Panc1 (cell line): ENCODE measurements around the gene MAP4K2. TPM values are rescaled to one million over a fixed set of nuclear protein-coding genes. Genes with fewer than 3 reads are reported as not detected.

ENCODE experiments used
- ATAC-seq: fragments of 200-7000 bp; cut with Tn5 transposase; 2 replicates; pipeline ENCODE4 v1.9.1; 2020; ENCODE audit warnings: mild to moderate bottlenecking, moderate library complexity
- BruUV-seq: library from RNA; stranded (reverse); fragments of 400-500 nt; replicated peaks from 2 replicates; lab custom pipeline; 2021; lab: Mats Ljungman, UMichigan
- CTCF ChIA-PET: fragments of 300-600 bp; sonication (Branson Sonifier 250); formaldehyde crosslinking; loops from one replicate; lab custom pipeline; 2022; ENCODE audit warnings: antibody characterized with exemption; lab: Charles Lee
- POLR2A ChIA-PET: fragments of 300-600 bp; sonication (Branson Sonifier 250); formaldehyde crosslinking; loops from one replicate; lab custom pipeline; 2022; ENCODE audit warnings: antibody characterized with exemption; lab: Charles Lee
- DNase-seq: peaks from one replicate; pipeline ENCODE4 v3.0.0-alpha.2; 2010; ENCODE audit warnings: low read depth, low spot score
- H3K27ac ChIP-seq: 2 replicates; pipeline ENCODE4 v1.5.1; 2011; ENCODE audit warnings: mild to moderate bottlenecking, low read length, inconsistent platforms
- H3K27me3 ChIP-seq: fragments of 200-500 bp; sonication (Bioruptor generic); 2 replicates; pipeline ENCODE4 v1.6.0; 2014; ENCODE audit warnings: low read length, inconsistent platforms; ENCODE audit not compliant: control insufficient read depth, insufficient read depth
- H3K36me3 ChIP-seq: fragments of 200-500 bp; sonication (Bioruptor generic); 2 replicates; pipeline ENCODE4 v1.5.1; 2014; ENCODE audit warnings: inconsistent platforms, mild to moderate bottlenecking, low read length, moderate library complexity; ENCODE audit not compliant: control insufficient read depth, insufficient read depth
- H3K4me1 ChIP-seq: 2 replicates; pipeline ENCODE4 v1.5.1; 2011; ENCODE audit warnings: inconsistent platforms, mild to moderate bottlenecking, low read length, moderate library complexity; ENCODE audit not compliant: control insufficient read depth, insufficient read depth
- H3K4me3 ChIP-seq, 2 experiments: 2 replicates each; pipeline ENCODE4 v1.5.1; 2011 to 2012; ENCODE audit warnings: low read depth in 2 of 2, low read length in 2 of 2, mild to moderate bottlenecking in 2 of 2, inconsistent platforms in 1 of 2, moderate library complexity in 1 of 2
- H3K9me3 ChIP-seq: fragments of 200-500 bp; sonication (Bioruptor generic); 2 replicates; pipeline ENCODE4 v1.5.1; 2014; ENCODE audit warnings: low read depth, mild to moderate bottlenecking, inconsistent platforms, low read length, moderate library complexity; ENCODE audit not compliant: control insufficient read depth, insufficient read depth
- POLR2AphosphoS5 ChIP-seq: IDR thresholded peaks from 2 replicates; pipeline ENCODE4 v1.6.1; 2012; ENCODE audit warnings: mild to moderate bottlenecking, low read depth, low read length, moderate library complexity
- SIN3A ChIP-seq: IDR thresholded peaks from 2 replicates; pipeline ENCODE4 v1.6.1; 2012; ENCODE audit warnings: low read depth, mild to moderate bottlenecking, low read length, moderate library complexity, borderline replicate concordance; ENCODE audit not compliant: insufficient read depth
- TCF7L2 ChIP-seq: IDR thresholded peaks from 2 replicates; pipeline ENCODE4 v1.6.1; 2011; ENCODE audit warnings: mild to moderate bottlenecking, low read depth, low read length, inconsistent platforms
- in situ Hi-C: cut with HindIII; loops from 2 replicates; pipeline ENCODE4 v1.10.0; 2016; ENCODE audit warnings: low sequenced_read_pairs, low pct_unique_long_range_greater_than_20kb
- intact Hi-C: fragments of 100-400 bp; cut with micrococcal nuclease; formaldehyde crosslinking; loops from one replicate; pipeline ENCODE4 v1.10.0; 2022; ENCODE audit not compliant: unreplicated experiment
- total RNA-seq: library from RNA; stranded (reverse); gene quantifications from one replicate; pipeline ENCODE4 v1.2.1, GENCODE V29; 2021; ENCODE audit not compliant: unreplicated experiment
- TF ChIP-seq, protein P1 (sequence below): fragments of 450-650 bp; IDR thresholded peaks from 2 replicates; pipeline ENCODE4 v1.5.1; 2017; ENCODE audit warnings: mild to moderate bottlenecking
- TF ChIP-seq, protein P2 (sequence below), 2 experiments: IDR thresholded peaks; 2 replicates each; pipeline ENCODE4 v1.6.1; 2011 to 2012; ENCODE audit warnings: low read depth in 2 of 2, control low read depth in 1 of 2, low read length in 1 of 2, mild to moderate bottlenecking in 1 of 2, moderate library complexity in 1 of 2; ENCODE audit not compliant: insufficient read depth in 1 of 2

MAP4K2 gene
- total RNA-seq, 1 experiment from 2014 or later, result 46.4 TPM

DNA sequence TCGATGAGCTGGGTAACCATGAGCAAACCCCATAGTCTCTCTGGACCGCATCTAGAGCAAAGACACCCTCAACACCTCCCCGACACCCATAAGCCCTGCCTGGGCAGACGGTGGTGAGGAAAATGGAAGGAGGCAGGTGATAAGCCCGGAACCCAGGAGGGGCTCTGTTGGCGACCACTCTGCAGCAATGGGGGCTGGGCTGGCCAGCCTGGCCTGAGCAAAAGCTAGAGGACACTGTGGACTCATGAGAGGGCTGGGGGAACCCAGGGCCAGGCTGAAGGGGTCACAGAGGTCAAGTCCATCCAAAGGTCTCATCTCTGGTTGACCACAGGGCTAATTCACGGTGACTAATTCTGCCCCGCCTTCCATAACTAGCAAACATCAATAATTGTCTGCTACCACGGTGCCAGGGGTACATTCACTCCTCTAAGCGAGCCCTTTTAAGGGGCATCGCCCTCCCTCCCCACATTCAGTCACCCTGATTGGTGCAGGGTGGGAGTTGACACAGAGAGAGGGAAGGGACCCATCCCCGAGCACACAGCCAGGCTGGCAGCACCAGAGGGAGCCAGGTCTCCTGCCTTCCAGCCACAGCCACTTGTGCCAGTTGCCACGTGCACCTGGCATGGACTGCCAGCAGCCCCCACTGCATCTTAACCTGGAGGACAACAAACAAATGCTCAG is 47.2 kb downstream of the MAP4K2 start:
- CTCF ChIA-PET, result no interaction called here

DNA sequence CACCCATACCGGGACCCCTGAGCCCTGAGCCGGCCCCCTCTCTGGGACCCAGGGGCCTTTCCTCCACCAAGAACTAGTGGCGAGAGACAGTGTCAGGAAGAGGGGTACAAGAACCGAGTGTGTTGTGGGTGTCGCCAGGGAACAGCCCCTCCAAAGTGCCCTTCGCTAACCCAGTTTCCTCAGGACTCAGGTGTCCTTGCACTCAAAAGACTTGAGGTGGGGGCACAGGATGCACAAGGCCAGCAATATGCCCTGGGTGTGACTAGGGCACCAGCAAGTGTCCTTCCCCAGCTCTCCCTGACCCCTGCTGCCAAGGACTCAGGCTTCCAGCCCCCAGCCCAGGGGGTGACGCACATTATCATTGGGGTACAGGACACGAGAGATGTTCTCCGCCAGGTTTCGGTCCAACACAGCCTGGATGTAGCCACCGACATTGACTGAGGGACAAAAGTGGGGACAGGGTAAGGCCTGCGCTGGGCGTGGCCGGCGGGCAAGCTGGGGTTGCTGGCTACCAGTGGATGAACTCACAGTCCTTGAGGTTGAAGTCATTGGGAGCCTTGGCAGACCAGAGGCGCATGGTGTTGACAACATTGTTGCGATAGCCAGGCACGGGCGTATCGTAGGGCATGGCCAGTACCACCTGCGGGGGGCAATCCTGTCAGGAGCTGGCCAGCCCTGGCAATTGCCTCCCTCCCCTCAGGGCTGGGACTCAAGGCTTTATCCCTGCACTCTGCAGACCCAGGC is 47.9 kb downstream of the MAP4K2 start:
- no peak for TF ChIP-seq TCF7L2
- no peak for TF ChIP-seq SIN3A
- TF ChIP-seq POLR2AphosphoS5, result no peak
- TF ChIP-seq, protein P1, sequence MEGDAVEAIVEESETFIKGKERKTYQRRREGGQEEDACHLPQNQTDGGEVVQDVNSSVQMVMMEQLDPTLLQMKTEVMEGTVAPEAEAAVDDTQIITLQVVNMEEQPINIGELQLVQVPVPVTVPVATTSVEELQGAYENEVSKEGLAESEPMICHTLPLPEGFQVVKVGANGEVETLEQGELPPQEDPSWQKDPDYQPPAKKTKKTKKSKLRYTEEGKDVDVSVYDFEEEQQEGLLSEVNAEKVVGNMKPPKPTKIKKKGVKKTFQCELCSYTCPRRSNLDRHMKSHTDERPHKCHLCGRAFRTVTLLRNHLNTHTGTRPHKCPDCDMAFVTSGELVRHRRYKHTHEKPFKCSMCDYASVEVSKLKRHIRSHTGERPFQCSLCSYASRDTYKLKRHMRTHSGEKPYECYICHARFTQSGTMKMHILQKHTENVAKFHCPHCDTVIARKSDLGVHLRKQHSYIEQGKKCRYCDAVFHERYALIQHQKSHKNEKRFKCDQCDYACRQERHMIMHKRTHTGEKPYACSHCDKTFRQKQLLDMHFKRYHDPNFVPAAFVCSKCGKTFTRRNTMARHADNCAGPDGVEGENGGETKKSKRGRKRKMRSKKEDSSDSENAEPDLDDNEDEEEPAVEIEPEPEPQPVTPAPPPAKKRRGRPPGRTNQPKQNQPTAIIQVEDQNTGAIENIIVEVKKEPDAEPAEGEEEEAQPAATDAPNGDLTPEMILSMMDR, result no peak
- TF ChIP-seq, protein P2, sequence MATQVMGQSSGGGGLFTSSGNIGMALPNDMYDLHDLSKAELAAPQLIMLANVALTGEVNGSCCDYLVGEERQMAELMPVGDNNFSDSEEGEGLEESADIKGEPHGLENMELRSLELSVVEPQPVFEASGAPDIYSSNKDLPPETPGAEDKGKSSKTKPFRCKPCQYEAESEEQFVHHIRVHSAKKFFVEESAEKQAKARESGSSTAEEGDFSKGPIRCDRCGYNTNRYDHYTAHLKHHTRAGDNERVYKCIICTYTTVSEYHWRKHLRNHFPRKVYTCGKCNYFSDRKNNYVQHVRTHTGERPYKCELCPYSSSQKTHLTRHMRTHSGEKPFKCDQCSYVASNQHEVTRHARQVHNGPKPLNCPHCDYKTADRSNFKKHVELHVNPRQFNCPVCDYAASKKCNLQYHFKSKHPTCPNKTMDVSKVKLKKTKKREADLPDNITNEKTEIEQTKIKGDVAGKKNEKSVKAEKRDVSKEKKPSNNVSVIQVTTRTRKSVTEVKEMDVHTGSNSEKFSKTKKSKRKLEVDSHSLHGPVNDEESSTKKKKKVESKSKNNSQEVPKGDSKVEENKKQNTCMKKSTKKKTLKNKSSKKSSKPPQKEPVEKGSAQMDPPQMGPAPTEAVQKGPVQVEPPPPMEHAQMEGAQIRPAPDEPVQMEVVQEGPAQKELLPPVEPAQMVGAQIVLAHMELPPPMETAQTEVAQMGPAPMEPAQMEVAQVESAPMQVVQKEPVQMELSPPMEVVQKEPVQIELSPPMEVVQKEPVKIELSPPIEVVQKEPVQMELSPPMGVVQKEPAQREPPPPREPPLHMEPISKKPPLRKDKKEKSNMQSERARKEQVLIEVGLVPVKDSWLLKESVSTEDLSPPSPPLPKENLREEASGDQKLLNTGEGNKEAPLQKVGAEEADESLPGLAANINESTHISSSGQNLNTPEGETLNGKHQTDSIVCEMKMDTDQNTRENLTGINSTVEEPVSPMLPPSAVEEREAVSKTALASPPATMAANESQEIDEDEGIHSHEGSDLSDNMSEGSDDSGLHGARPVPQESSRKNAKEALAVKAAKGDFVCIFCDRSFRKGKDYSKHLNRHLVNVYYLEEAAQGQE (IDR thresholded peaks at IDR 0.05; ENCODE audit: insufficient read depth in 1 of 2, low read depth in 2 of 2, low read length in 1 of 2), result no peak

More for the DNA sequence above, 47.2 kb downstream of the MAP4K2 start:
- in situ Hi-C loops (no loop called here), intact Hi-C loops (no loop called here)
- POLR2A ChIA-PET, result no interaction called here
- ATAC-seq (no peak), DNase-seq (no peak)
- TF ChIP-seq, protein P2 (IDR thresholded peaks at IDR 0.05; ENCODE audit: insufficient read depth in 1 of 2, low read depth in 2 of 2, low read length in 1 of 2), result no peak
- TF ChIP-seq POLR2AphosphoS5, result no peak
- no peak for TF ChIP-seq TCF7L2
- TF ChIP-seq SIN3A, result no peak
- TF ChIP-seq, protein P1, result no peak
- H3K27me3 ChIP-seq, result no peaks in the 10 kb centered on the region
- no peaks in the 10 kb centered on the region for H3K36me3 ChIP-seq
- H3K9me3 ChIP-seq, result no peaks in the 10 kb centered on the region
- no peak overlapping the region for H3K27ac ChIP-seq
- no TSS peak for BruUV-seq
- H3K4me3 ChIP-seq, result no peak overlapping the region
- no peaks in the 10 kb centered on the region for H3K4me1 ChIP-seq

More for the DNA sequence above, 47.9 kb downstream of the MAP4K2 start:
- POLR2A ChIA-PET, result no interaction called here
- intact Hi-C loops (no loop called here), in situ Hi-C loops (no loop called here)
- Histone ChIP-seq H3K36me3 (no peaks in the 10 kb centered on the region), H3K27me3 (no peaks in the 10 kb centered on the region), H3K9me3 (no peaks in the 10 kb centered on the region), H3K4me1 (no peaks in the 10 kb centered on the region), H3K4me3 (no peak overlapping the region), H3K27ac (no peak overlapping the region)
- no TSS peak for BruUV-seq
- DNase-seq (no peak), ATAC-seq (no peak)
- CTCF ChIA-PET, result no interaction called here
